Inflammatory macrophage treated with lipopolysaccharide for 4 hours (primary cell): ENCODE data around the gene MANEAL.
A peak's percentile ranks its signal among the peaks of the same experiment; 100 is the strongest.

Experiments
- DNase-seq: peaks from one replicate; pipeline ENCODE4 v3.0.0-alpha.2; 2020

The MANEAL gene

DNA sequence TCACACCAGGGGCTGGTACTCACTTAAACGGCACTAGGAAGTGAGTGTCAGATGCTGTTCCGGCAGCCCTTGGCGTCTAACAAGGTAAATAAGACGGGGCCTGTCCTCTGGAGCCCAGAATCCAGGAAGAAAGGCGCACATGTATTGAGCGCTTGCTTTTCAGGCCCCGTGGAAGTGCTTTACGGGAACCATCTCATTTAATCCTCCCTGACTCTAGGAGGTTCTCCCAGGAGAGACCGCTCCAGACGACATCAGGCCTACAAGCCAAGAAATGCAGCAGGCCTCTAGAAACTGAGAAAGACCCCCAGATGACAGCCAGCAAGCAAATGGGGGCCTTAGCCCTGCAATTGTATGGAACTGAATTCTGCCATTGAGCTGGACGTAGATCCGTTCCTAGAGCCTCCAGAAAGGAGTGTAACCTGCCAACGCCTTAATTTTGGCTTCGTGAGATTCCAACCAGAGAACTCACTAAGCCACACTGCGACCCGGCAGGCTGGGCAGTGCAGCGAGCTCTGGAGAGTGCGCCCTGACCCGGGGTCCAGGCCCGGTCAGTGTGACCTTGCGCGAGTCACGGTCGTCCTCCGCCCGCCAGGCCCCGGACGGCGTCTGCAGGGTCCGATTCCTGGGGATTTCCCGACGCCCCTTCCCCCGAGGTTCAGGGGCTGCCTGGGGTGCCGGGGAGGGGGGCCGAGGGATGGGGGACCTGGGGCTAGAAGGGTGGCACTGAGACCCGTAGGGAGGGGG lies 532 bp upstream of the MANEAL start:
- DNase-seq: no peak

GRCh38 chr1:37794372-37795339 lies 1.0 kb downstream of the MANEAL start:
- DNase-seq: no peak

GRCh38 chr1:37795340-37796125 lies 1.9 kb downstream of the MANEAL start:
- peak; percentile 44 for DNase-seq

- DNase-seq: no peak
Observed at GRCh38 chr1:37797750-37798345, 4.2 kb downstream of the MANEAL start.

- DNase-seq: no peak
Observed at GRCh38 chr1:37802439-37802838, 8.8 kb downstream of the MANEAL start.

DNA sequence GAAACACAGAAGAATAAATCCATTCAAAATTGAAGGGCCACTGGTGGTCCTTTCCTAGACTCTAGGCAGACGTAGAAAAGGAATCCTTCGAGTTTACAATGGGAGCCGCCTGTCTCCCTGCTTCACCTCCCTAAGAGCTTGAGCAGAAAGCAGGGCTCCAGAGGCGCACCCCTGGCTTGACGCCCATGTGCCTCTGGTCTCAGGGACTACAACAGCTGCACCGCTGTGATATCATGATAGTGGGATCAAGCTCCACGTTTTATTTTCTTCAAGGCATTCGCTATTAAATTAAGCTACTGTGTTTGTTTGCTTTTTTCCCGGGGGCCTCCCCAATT lies 13.5 kb downstream of the MANEAL start:
- no peak for DNase-seq

DNA sequence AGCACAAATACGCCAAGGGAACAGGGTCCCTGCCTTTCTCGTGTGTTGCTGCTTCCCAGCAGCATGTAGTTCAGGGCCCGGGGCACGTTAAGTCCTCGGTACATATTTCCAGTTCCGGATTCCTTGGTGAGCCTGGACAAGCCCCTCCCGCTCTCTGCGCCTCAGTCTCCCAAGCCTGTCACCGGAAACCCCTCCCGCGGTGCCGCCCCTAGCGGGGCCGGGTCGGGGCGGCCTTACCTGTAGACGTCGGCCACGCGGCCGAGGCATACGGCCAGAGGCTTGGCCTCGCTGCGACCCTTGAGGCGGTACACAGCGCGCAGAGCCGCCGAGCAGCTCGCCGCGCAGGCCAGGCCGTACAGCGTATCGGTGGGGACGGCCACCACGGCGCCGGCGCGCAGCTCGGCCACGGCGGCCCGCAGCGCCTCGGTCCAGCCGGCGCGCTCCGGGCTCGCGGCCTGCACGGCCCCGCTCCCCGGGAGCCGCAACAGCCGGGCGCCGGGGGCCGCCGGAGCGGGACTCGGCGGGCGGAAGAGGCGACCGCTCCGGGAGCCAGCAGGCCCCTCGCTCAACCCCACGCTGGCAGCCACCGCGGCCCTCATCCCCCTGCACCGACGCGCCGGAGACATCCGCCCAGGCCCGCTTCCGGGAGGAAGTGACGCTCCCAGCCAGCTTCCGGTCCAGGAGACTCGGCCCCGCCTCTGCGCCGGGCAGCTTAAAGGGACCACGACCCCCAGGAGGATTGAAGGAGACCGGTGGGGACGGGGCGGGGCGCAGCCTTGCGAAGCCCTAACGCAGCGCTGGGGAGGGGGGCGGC lies 14.1 kb downstream of the MANEAL start, which contains the start of the genes C1orf122 and YRDC:
TSS of gene C1orf122 (plus strand) at position 236 of the 814 bp plus-strand sequence. CDS start 615 bp downstream, outside the sequence.
TSS of gene YRDC (minus strand) at position 654 of the 814 bp plus-strand sequence. CDS start at position 626, 28 bp downstream.
- peak; percentile 94 for DNase-seq

GRCh38 chr1:37808369-37809319 lies 15.0 kb downstream of the MANEAL start:
- peak; percentile 70 for DNase-seq

GRCh38 chr1:37809942-37810341 lies 16.3 kb downstream of the MANEAL start:
- DNase-seq: peak; percentile 41

DNA sequence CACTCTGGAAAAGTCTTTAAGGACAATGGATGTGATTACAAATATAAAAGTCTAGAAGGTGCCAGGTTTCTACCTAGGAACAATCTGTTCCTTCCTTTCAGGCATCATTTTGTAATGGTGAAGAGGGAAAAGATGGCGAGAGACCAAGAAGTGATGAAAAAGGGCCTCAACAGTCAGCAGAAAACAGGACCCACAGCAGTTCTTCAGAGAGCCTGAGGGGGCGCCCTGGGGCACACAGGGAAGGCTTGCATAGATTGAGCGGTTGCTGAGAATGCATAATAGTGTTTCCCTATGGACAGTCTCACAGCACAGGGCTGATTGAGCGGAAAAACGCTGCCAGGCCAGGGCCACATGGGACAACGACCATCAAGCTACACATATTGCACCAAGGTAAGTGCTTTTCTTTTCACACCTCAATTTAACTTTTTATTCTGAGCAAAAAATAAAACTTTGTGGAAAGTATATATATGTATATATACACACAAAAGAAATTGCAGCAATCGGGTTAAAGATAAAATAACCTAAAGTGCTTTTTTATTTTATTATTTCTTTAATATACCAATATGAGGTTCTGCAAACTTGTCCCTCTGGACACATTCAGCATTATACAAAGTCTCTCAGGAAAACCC lies 17.5 kb downstream of the MANEAL start:
- peak; percentile 79 for DNase-seq

DNA sequence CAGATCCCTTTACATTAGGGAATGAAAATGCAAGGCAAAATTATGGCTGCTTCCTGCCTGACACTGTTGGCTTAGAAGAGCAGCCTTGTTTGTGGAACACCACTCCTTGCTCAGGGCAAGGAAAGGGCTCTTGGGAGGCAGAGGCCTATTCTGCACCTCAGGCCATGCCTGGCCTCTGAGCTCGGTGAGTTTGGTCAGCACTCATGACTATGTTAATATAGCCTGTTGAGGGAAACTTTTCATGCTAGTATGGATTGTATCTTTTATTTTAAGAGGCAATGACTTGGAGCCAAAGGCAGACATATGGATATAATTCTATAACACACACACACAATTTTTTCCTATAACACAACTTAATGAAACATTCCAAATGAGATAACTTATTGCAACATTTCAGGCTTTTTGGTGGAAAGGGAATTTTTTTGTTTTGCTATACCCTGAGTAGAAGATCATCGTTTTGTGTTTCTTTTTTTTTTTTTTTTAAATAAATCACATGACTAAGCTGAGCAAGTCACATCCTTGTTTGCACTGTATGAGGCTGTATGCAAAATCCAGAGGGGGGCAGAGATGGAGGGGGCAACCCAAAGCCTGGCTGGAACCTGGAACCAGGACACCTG lies 20.0 kb downstream of the MANEAL start:
- DNase-seq: no peak

DNA sequence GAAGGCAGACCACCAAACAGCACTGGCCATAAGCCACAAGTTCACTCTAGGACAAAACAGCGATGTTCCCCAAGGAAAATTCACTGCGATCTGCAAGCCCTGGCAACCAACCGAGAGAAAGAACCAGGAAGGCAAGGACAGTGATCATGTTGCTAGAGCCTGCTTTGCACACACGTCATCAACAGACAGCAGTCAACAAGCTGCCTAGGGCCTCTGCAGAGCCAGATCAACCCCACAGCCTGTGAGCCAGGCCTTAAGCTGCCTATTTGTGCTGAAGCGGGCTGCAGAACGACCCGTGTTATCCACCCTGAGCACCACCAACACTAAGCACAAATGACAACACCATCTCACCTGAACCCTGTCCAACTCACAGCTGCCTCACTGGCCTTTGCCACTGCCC lies 20.6 kb downstream of the MANEAL start:
- no peak for DNase-seq

DNA sequence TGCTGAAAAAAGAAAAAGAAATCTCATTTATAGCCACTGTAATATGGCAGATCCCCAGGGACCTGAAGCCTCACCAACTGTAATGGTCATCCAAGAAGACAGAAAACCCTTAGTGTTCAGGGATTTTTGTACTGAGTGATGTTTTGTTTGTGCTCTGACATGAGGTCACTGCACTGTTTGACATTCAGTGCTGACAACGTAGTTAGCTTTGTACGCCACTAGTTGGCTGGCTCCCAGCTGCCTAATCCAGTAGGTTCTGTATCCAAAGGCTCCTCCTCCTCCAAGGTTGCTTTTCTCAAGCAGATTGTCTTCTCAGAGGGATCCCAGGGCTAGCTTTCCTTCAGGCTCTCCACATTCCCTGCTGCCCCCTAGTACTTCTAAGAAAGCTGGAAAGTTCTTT lies 23.8 kb downstream of the MANEAL start:
- DNase-seq: no peak

GRCh38 chr1:37821481-37821880 lies 27.8 kb downstream of the MANEAL start:
- DNase-seq: peak; percentile 57

- DNase-seq: peak; percentile 76
Observed at GRCh38 chr1:37822906-37823815, 29.5 kb downstream of the MANEAL start.

- peak; percentile 42 for DNase-seq
Observed at GRCh38 chr1:37824001-37824400, 30.4 kb downstream of the MANEAL start.

- DNase-seq: peak; percentile 88
Observed at GRCh38 chr1:37825506-37825905, 31.9 kb downstream of the MANEAL start.

- no peak for DNase-seq
Observed at GRCh38 chr1:37828410-37829074, 34.9 kb downstream of the MANEAL start.
